Measurements from ENCODE around the gene R3HDM2.

The R3HDM2 gene

GRCh38 chr12:57430931-57431566, at the start of gene R3HDM2:
Gene R3HDM2, minus strand, starts transcription at chr12:57431043. Its CDS starts 120,615 bp downstream, at chr12:57310428.
- DNase-seq (ENCODE audit: low read depth), result peak; percentile 92

GRCh38 chr12:57479376-57480115, 48.7 kb upstream of the R3HDM2 start, which contains the start of gene ARHGAP9:
Gene ARHGAP9, minus strand, starts transcription at chr12:57479866. Its CDS starts 460 bp downstream, at chr12:57479406.
- no peak for DNase-seq (ENCODE audit: low read depth)

- no peak for DNase-seq (ENCODE audit: low read depth)
Measured at GRCh38 chr12:57479043-57479375, 48.2 kb upstream of the R3HDM2 start.

GRCh38 chr12:57477710-57478681, 47.2 kb upstream of the R3HDM2 start:
- DNase-seq (ENCODE audit: low read depth), result no peak

DNA sequence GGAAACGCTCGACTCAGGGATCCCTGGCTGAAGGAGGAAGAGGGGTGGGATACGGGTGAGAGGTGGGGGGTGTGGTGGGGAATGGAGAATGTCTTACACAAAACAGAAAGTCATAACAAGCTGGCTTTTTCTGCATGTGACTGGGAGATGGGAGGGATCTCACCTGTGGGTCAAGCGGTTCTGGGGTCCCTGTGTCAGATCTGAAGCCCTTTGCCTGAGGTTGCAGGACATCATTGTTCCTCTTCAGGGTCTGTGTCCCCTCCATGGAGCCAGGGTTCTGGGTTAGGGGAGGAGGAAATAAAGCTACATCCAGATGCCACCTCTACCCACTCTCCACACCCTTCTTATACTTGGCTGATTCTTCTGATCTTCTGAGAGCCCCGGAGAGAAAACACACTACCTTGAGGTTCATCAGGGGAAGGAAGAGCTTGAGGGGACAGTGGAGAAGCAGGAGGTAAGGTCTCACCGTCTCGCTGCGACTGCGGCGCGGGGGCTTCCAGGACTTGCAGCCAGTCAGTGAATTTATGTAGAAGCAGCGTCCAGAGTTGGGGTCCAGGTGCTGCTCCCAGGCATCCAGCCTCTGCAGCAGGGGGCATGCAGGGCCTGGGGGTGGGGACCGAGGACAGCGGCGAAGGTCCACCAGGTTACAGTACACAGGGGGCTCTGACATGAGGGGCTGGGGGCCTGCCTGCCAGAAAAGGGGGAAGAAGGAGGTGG, 46.3 kb upstream of the R3HDM2 start:
- DNase-seq (ENCODE audit: low read depth), result no peak

DNA sequence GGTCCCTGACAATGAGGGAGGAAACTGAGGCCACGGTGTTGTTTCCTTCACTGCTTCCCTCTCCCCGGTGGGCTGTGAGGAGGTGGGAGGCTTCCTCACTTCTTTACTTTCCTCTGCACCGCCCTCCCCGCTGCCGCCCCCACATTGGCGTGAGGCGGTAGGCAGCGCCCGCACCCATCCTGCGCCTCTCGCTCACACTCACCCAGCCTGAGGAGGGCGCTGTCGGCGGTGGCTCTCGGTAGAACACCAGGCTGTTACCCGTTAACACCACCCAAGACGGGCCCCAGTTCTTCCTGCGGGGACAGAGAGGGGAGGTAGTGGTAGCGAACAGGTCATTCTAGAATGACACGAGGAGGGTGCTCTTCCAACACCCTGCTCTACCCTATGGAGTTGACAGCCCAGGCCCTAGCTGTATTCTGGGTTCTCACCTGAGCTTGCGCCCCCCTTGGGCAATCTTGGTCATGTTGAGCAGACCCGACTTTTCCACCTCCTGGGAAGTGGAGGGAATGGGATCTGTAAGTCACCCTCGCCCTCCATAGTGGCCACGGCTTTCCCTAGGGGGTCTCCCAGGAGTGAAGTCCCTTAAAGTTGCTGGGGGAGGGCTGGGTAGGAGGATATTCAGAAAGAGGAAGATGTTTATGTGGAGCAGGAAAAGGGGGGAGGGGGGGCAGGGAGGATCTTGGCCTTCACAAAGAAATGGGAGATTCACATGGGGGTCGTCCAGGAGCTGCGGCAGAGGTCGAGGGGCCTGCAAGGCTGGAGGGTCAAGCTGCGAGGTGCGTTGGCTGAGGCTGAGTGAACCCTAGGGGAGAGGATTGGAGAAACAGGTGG, 45.5 kb upstream of the R3HDM2 start:
- DNase-seq (ENCODE audit: low read depth), result peak; percentile 58

DNA sequence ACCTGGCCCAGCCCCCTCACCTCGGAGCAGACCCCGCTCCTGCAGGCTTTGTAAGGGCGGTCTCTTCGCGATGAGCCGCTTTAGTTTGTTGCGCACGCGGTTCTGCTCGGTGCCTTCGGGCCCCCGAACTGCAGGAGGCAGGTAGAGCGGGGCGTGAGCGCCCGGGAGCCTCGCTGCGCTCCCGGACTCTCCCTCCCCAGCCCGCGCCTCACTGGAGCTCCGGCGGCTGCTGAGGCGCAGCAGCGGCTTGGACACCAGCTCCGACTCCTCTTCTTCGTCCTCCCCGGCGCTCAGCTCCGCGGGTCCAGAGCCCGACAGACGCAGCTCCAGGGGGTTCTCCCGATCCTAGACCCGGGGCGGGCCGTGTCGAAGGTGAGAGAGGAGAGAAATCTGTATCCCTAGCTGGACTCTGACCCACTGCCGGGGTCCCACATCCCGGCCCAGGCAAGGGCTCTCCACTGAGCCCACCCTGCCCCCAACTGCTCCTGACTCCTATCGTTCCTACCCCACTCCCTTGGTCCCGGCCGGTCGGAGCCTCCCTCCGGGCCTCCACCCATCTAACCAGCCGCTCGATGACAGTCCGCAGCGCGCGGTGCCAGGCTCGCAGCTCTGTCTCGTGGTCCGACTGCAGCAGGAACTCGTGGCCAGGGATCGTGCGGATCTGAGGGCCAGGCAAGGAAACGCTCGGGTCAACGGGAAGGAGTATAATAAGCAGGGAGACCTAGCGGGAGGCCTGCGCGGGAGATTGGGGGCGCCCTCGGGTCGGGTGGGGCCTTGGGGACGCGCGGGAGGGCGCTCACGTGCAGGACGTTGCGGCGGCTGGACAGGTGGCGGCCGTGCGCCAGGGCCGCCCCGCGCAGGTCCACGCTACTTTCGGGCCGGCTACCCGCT, 44.7 kb upstream of the R3HDM2 start:
- DNase-seq (ENCODE audit: low read depth), result no peak

GRCh38 chr12:57474862-57475261, 44.0 kb upstream of the R3HDM2 start:
- no peak for DNase-seq (ENCODE audit: low read depth)

GRCh38 chr12:57474430-57474829, 43.6 kb upstream of the R3HDM2 start:
- no peak for DNase-seq (ENCODE audit: low read depth)

DNA sequence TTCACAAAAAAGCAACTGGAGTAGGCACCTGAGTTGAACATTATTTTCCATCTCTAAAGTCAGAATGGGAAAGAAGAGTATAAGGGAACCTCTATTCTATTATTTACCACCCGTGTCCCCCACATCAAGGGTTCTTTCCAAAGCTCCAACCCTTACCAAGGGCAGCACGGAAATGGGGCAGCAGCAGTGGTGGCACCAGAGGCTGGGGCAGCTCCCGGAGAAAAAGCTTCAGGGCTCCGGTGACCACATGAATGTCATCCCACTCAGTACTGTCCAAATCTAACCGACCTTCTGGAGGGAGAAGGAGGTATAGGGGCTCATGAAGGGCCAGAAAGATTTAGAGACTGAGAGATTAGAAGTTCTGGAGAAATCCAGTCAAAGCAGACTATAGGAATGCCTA, 43.0 kb upstream of the R3HDM2 start:
- DNase-seq (ENCODE audit: low read depth), result no peak

- no peak for DNase-seq (ENCODE audit: low read depth)
Measured at GRCh38 chr12:57473392-57473791, 42.5 kb upstream of the R3HDM2 start.

DNA sequence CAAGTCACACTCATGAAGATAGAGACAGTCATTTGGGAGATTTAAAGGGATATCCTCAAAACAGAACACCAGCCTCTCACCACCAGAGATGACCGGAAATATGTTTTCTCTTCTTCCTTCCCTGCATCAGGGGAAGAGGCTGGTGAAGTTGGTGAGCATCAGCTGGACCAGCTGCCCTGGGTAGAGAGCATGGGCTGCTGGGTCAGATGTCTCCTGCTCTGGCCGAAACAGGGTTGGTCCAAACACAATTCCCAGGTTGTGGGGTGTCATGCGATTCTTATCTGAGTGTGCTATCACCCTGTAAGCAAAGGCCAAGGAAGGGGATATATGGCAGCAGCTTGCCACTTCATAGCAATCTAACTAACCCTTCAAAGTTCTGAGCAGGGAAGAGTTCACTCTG, 41.5 kb upstream of the R3HDM2 start:
- DNase-seq (ENCODE audit: low read depth), result no peak

- DNase-seq (ENCODE audit: low read depth), result no peak
Measured at GRCh38 chr12:57471661-57472060, 40.8 kb upstream of the R3HDM2 start.

- DNase-seq (ENCODE audit: low read depth), result no peak
Measured at GRCh38 chr12:57470970-57471656, 40.3 kb upstream of the R3HDM2 start.

GRCh38 chr12:57470286-57470969, 39.6 kb upstream of the R3HDM2 start:
- no peak for DNase-seq (ENCODE audit: low read depth)

- no peak for DNase-seq (ENCODE audit: low read depth)
Measured at GRCh38 chr12:57469296-57470164, 38.7 kb upstream of the R3HDM2 start.

GRCh38 chr12:57467915-57468314, 37.1 kb upstream of the R3HDM2 start:
- DNase-seq (ENCODE audit: low read depth), result no peak
